ENCODE measurements around the gene BRD8.

The BRD8 gene

GRCh38 chr5:138110266-138110963, 68.0 kb downstream of the BRD8 start:
- in situ Hi-C loops (cut with MboI; ENCODE audit: low pct_unique_long_range_greater_than_20kb, low sequenced_read_pairs) = no loop called here
- no peak for DNase-seq

- no peak for DNase-seq
- in situ Hi-C loops (cut with MboI; ENCODE audit: low pct_unique_long_range_greater_than_20kb, low sequenced_read_pairs) = no loop called here
Observed at GRCh38 chr5:138109463-138110265, 68.8 kb downstream of the BRD8 start.

GRCh38 chr5:138107213-138107612, 71.2 kb downstream of the BRD8 start:
- in situ Hi-C loops (cut with MboI; ENCODE audit: low pct_unique_long_range_greater_than_20kb, low sequenced_read_pairs) = no loop called here
- DNase-seq = no peak

GRCh38 chr5:138105709-138106108, 72.7 kb downstream of the BRD8 start:
- DNase-seq = no peak
- in situ Hi-C loops (cut with MboI; ENCODE audit: low pct_unique_long_range_greater_than_20kb, low sequenced_read_pairs) = no loop called here

GRCh38 chr5:138103319-138103637, 75.2 kb downstream of the BRD8 start:
- no peak for DNase-seq
- in situ Hi-C loops (cut with MboI; ENCODE audit: low pct_unique_long_range_greater_than_20kb, low sequenced_read_pairs) = no loop called here

GRCh38 chr5:138102454-138103318, 75.7 kb downstream of the BRD8 start:
- in situ Hi-C loops (cut with MboI; ENCODE audit: low pct_unique_long_range_greater_than_20kb, low sequenced_read_pairs) = no loop called here
- DNase-seq = no peak

GRCh38 chr5:138096997-138097828, 81.2 kb downstream of the BRD8 start:
- DNase-seq = no peak
- in situ Hi-C loops (cut with MboI; ENCODE audit: low pct_unique_long_range_greater_than_20kb, low sequenced_read_pairs) = no loop called here

- DNase-seq = no peak
- in situ Hi-C loops (cut with MboI; ENCODE audit: low pct_unique_long_range_greater_than_20kb, low sequenced_read_pairs) = no loop called here
Observed at GRCh38 chr5:138096363-138096762, 82.1 kb downstream of the BRD8 start.

GRCh38 chr5:138095100-138095907, 83.1 kb downstream of the BRD8 start:
- DNase-seq = no peak
- in situ Hi-C loops (cut with MboI; ENCODE audit: low pct_unique_long_range_greater_than_20kb, low sequenced_read_pairs) = no loop called here

- in situ Hi-C loops (cut with MboI; ENCODE audit: low pct_unique_long_range_greater_than_20kb, low sequenced_read_pairs) = no loop called here
- DNase-seq = no peak
Observed at GRCh38 chr5:138093036-138093435, 85.4 kb downstream of the BRD8 start.

- DNase-seq = no peak
- in situ Hi-C loops (cut with MboI; ENCODE audit: low pct_unique_long_range_greater_than_20kb, low sequenced_read_pairs) = no loop called here
Observed at GRCh38 chr5:138092301-138092700, 86.1 kb downstream of the BRD8 start.

- no peak for DNase-seq
- in situ Hi-C loops (cut with MboI; ENCODE audit: low pct_unique_long_range_greater_than_20kb, low sequenced_read_pairs) = no loop called here
Observed at GRCh38 chr5:138091685-138092084, 86.7 kb downstream of the BRD8 start.
